Fibroblast of villous mesenchyme (primary cell): ENCODE measurements around the gene RALGAPA1. TPM values are rescaled to one million over a fixed set of nuclear protein-coding genes. Genes with fewer than 3 reads are reported as not detected.

Experiments
- DNase-seq: peaks from one replicate; pipeline ENCODE4 v3.0.0-alpha.2; 2010; ENCODE audit warnings: low read depth
- H3K4me3 ChIP-seq: 2 replicates; pipeline ENCODE4 v1.5.1; 2011; ENCODE audit warnings: low read depth, mild to moderate bottlenecking, low read length
- total RNA-seq: library from RNA; depleted of rRNA; stranded (reverse); fragments of >200 nt; gene quantifications from 2 replicates; pipeline ENCODE4 v1.2.3, GENCODE V29; 2012
- TF ChIP-seq, protein P1 (sequence below): IDR thresholded peaks from 2 replicates; pipeline ENCODE4 v1.5.1; 2012; ENCODE audit warnings: low read depth, mild to moderate bottlenecking, low read length; ENCODE audit not compliant: insufficient read depth

The RALGAPA1 gene
- total RNA-seq, 1 donor, result 57.9 TPM

GRCh38 chr14:35539969-35540368 is 269.1 kb downstream of the RALGAPA1 start:
- H3K4me3 ChIP-seq, result no peak overlapping the region
- TF ChIP-seq, protein P1, sequence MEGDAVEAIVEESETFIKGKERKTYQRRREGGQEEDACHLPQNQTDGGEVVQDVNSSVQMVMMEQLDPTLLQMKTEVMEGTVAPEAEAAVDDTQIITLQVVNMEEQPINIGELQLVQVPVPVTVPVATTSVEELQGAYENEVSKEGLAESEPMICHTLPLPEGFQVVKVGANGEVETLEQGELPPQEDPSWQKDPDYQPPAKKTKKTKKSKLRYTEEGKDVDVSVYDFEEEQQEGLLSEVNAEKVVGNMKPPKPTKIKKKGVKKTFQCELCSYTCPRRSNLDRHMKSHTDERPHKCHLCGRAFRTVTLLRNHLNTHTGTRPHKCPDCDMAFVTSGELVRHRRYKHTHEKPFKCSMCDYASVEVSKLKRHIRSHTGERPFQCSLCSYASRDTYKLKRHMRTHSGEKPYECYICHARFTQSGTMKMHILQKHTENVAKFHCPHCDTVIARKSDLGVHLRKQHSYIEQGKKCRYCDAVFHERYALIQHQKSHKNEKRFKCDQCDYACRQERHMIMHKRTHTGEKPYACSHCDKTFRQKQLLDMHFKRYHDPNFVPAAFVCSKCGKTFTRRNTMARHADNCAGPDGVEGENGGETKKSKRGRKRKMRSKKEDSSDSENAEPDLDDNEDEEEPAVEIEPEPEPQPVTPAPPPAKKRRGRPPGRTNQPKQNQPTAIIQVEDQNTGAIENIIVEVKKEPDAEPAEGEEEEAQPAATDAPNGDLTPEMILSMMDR, result no peak
- no peak for DNase-seq

DNA sequence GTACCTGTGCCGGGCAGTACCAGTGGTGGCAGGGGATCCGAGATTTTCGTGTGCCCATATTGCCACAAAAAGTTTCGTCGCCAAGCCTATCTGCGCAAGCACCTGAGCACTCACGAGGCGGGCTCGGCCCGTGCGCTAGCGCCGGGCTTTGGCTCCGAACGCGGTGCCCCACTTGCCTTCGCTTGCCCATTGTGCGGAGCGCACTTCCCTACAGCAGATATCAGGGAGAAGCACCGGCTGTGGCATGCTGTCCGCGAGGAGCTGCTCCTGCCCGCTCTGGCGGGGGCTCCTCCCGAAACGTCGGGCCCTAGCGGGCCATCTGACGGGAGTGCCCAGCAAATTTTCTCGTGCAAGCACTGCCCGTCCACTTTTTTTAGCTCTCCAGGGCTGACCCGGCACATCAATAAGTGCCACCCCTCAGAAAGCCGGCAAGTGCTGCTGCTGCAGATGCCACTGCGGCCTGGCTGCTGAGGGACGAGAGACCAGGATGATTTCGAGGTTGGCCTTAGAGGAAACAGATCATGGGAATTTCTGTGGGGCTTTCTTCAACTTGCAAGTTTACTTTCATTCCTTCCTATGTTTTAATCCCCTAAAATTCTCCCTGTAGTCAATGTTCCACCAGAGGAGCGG is 273.5 kb downstream of the RALGAPA1 start:
- no peak for DNase-seq
- TF ChIP-seq, protein P1, result no peak
- peak overlapping the region; percentile 23 for H3K4me3 ChIP-seq

- peak overlapping the region; percentile 27 for H3K4me3 ChIP-seq
- DNase-seq, result peak; percentile 65
- TF ChIP-seq, protein P1, result no peak
Measured at GRCh38 chr14:35534873-35535482, 274.1 kb downstream of the RALGAPA1 start.

- peak overlapping the region; percentile 67 for H3K4me3 ChIP-seq
- TF ChIP-seq, protein P1, result peak; percentile 9
- DNase-seq, result no peak
Measured at GRCh38 chr14:35534208-35534872, 274.8 kb downstream of the RALGAPA1 start.

DNA sequence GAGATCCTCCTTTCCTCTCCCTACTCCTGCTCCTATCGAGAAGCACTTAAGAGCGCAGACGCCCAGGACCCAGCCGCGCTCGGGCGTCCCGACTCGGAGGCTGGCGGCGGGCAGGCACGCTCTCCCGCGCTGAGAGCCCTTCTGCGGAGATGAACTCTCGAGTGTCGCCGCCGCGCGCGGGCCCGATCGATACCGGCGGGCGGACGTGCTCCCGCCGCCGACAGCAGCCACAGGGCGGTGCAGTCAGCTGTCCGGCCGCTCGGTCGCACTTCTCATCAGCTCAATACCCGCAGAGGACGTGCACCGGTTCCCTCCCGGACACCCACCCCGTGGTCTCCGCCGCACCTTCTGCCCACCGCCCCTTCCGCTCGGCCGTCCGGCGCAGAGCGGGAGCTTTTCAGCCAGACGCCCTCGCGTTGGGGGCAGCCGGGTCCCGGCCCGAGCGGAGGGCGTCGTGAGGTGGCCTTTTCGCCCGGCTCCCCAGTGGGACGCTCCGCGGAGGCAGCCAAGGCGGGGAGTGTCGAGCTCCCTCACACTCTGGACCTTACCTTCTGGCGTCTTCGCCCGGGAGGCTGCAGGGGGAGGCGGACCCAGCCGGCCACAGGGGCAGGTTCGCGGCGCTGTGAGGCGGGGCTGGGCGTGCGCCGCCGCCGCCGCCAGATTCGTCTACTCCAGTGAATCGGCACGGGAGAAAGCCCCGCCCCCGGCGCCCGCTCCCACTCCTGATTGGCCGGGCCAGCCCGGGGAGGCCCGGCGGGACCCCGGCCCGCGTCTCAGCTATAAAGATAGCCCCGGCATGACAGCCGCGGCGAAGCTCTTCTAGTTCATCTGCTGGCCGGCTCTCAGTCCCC is 275.5 kb downstream of the RALGAPA1 start, which contains the start of gene INSM2:
Gene INSM2 (plus strand): TSS at position 808 of the 851 bp plus-strand sequence. CDS start 89 bp downstream, outside the sequence.
- DNase-seq, result peak; percentile 48
- TF ChIP-seq, protein P1, result no peak
- H3K4me3 ChIP-seq, result peak within 1 kb of the TSS; percentile 67

GRCh38 chr14:35532783-35533356 is 276.2 kb downstream of the RALGAPA1 start:
- TF ChIP-seq, protein P1, result no peak
- peak overlapping the region; percentile 67 for H3K4me3 ChIP-seq
- DNase-seq, result no peak
